Neuronal stem cell (in vitro differentiated cells): Measurements from ENCODE around the gene MYO9B.

ENCODE experiments used
- DNase-seq: peaks from one replicate; pipeline ENCODE4 v3.0.0-alpha.2; 2013; ENCODE audit warnings: low spot score
- H2AFZ ChIP-seq: one replicate; pipeline ENCODE4 v1.6.1; 2013; ENCODE audit warnings: mild to moderate bottlenecking, low read length, inconsistent platforms
- H2AK5ac ChIP-seq: 2 replicates; pipeline ENCODE4 v1.6.1; 2013; ENCODE audit warnings: low read depth, mild to moderate bottlenecking, inconsistent platforms, low read length, moderate library complexity, mixed read lengths
- H2BK120ac ChIP-seq: 2 replicates; pipeline ENCODE4 v1.6.1; 2013; ENCODE audit warnings: low read depth, mild to moderate bottlenecking, inconsistent platforms, low read length, moderate library complexity, mixed read lengths
- H2BK12ac ChIP-seq: one replicate; pipeline ENCODE4 v1.6.1; 2013; ENCODE audit warnings: low read length, inconsistent platforms
- H2BK15ac ChIP-seq: 2 replicates; pipeline ENCODE4 v1.6.1; 2013; ENCODE audit warnings: mild to moderate bottlenecking, low read length, inconsistent platforms, mixed read lengths
- H2BK5ac ChIP-seq: one replicate; pipeline ENCODE4 v1.6.1; 2013; ENCODE audit warnings: inconsistent platforms, mild to moderate bottlenecking, low read length, moderate library complexity
- H3K14ac ChIP-seq: one replicate; pipeline ENCODE4 v1.6.1; 2013; ENCODE audit warnings: low read length, inconsistent platforms
- H3K18ac ChIP-seq: 2 replicates; pipeline ENCODE4 v1.6.1; 2013; ENCODE audit warnings: low read length, inconsistent platforms
- H3K23ac ChIP-seq: 2 replicates; pipeline ENCODE4 v1.6.1; 2013; ENCODE audit warnings: low read depth, mild to moderate bottlenecking, mixed read lengths, low read length, inconsistent platforms; ENCODE audit not compliant: poor library complexity
- H3K27ac ChIP-seq: replicated peaks from 3 replicates; pipeline ENCODE4 v1.5.1; 2013; ENCODE audit warnings: low read length, inconsistent platforms
- H3K27me3 ChIP-seq, 3 experiments: 2 replicates each; pipeline ENCODE4 v1.6.1; 2013; ENCODE audit warnings: low read length in 3 of 3, mild to moderate bottlenecking in 2 of 3, inconsistent platforms in 1 of 3, low read depth in 1 of 3, mixed read lengths in 1 of 3, moderate library complexity in 1 of 3; ENCODE audit not compliant: control insufficient read depth in 3 of 3, insufficient read depth in 3 of 3
- H3K36me3 ChIP-seq, 2 donors: replicated peaks in 1 of 2; 2 replicates each; pipeline ENCODE4 v1.6.1; 2013; ENCODE audit warnings: low read length in 2 of 2; ENCODE audit not compliant: control insufficient read depth in 2 of 2, insufficient read depth in 2 of 2
- H3K4ac ChIP-seq: 2 replicates; pipeline ENCODE4 v1.6.1; 2013; ENCODE audit warnings: inconsistent platforms, mild to moderate bottlenecking, low read length, moderate library complexity
- H3K4me1 ChIP-seq, 2 donors: 1 replicate in 1 of 2; 2 replicates in 1 of 2; pipeline ENCODE4 v1.6.1; 2013; ENCODE audit warnings: low read length in 2 of 2, low read depth in 1 of 2; ENCODE audit not compliant: control insufficient read depth in 2 of 2, insufficient read depth in 1 of 2
- H3K4me2 ChIP-seq: one replicate; pipeline ENCODE4 v1.6.1; 2013; ENCODE audit warnings: mild to moderate bottlenecking, low read length, inconsistent platforms; ENCODE audit not compliant: insufficient read depth, poor library complexity, severe bottlenecking
- H3K4me3 ChIP-seq, 2 donors: 2 replicates each; pipeline ENCODE4 v1.5.1; 2013; ENCODE audit warnings: low read length in 2 of 2, mild to moderate bottlenecking in 2 of 2, inconsistent platforms in 1 of 2, moderate library complexity in 1 of 2
- H3K79me1 ChIP-seq: one replicate; pipeline ENCODE4 v1.6.1; 2013; ENCODE audit warnings: low read depth, mild to moderate bottlenecking, inconsistent platforms, low read length, moderate library complexity
- H3K9ac ChIP-seq: one replicate; pipeline ENCODE4 v1.6.1; 2013; ENCODE audit warnings: mild to moderate bottlenecking, low read depth, low read length, inconsistent platforms; ENCODE audit not compliant: poor library complexity
- H3K9me3 ChIP-seq, 2 donors: replicated peaks in 1 of 2; 2 replicates each; pipeline versions ENCODE3 to v1.6.1; 2013; ENCODE audit warnings: low read length in 2 of 2, mild to moderate bottlenecking in 2 of 2, inconsistent platforms in 1 of 2, low read depth in 1 of 2, mixed read lengths in 1 of 2, moderate library complexity in 1 of 2; ENCODE audit not compliant: control insufficient read depth in 2 of 2, insufficient read depth in 1 of 2
- H4K8ac ChIP-seq: one replicate; pipeline ENCODE4 v1.6.1; 2013; ENCODE audit warnings: low read depth, mild to moderate bottlenecking, inconsistent platforms, low read length, moderate library complexity
- H4K91ac ChIP-seq: one replicate; pipeline ENCODE4 v1.6.1; 2013; ENCODE audit warnings: low read length, low read depth, mild to moderate bottlenecking, inconsistent platforms; ENCODE audit not compliant: poor library complexity
- WGBS, 2 donors: extraction: QIAGEN DNeasy Blood & Tissue Kit; methylation state at CpG; one replicate each; pipeline ENCODE4 v1.1.7; 2013; ENCODE audit warnings: missing lambda C conversion rate in 2 of 2, mixed read lengths in 1 of 2; ENCODE audit not compliant: insufficient read length in 2 of 2, insufficient replicate concordance in 1 of 2; ENCODE audit errors: extremely low coverage in 2 of 2; 5-methylcytosine and 5-hydroxymethylcytosine counted together

Gene MYO9B

DNA sequence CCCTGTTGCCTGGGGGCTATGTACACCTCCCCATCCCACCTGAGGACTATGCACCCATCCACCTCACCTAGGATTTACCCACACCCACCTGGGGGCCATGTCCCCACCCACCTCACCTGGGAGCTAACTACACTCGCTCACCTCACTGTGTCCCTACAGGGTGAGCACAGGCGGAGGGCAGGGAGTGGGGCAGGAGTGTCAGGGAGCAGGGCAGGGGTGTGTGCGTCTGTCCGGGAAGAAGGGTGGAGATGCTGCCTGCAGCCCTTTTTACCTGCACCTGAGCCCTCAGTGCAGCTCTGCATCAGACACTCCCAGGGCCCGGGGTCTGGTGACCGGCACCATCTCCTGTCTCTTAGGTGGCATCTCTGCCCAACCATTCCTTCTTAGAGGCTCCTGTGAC, 38.4 kb upstream of the MYO9B start:
- H3K36me3 ChIP-seq = no peaks in the 10 kb centered on the region
- peaks cover 0 to 4% (median 0%) of the 10 kb centered on the region in 3 experiments for H3K27me3 ChIP-seq
- H2AK5ac ChIP-seq = peak overlapping the region; percentile 16
- H3K14ac ChIP-seq = no peak overlapping the region
- no peak overlapping the region for H2AFZ ChIP-seq
- no peaks in the 10 kb centered on the region for H3K9me3 ChIP-seq
- peak overlapping the region; percentile 3 for H2BK15ac ChIP-seq
- H3K9ac ChIP-seq = no peak overlapping the region
- no peak overlapping the region for H3K27ac ChIP-seq
- WGBS, 2 donors = no CpG with 5 or more reads among the region's 6 CpGs
- peak overlapping the region; percentile 46 for H4K91ac ChIP-seq
- H2BK12ac ChIP-seq = peak overlapping the region; percentile 2
- no peak overlapping the region for H3K4me3 ChIP-seq
- no peaks in the 10 kb centered on the region for H3K79me1 ChIP-seq
- H2BK120ac ChIP-seq = no peak overlapping the region
- H2BK5ac ChIP-seq = no peak overlapping the region
- H3K4ac ChIP-seq = no peak overlapping the region
- DNase-seq = no peak
- H4K8ac ChIP-seq = no peak overlapping the region
- H3K18ac ChIP-seq = peak overlapping the region; percentile 85
- H3K4me2 ChIP-seq = no peak overlapping the region
- H3K23ac ChIP-seq = peak overlapping the region; percentile 22
- peaks cover 5 to 6% of the 10 kb centered on the region in 2 donors for H3K4me1 ChIP-seq

DNA sequence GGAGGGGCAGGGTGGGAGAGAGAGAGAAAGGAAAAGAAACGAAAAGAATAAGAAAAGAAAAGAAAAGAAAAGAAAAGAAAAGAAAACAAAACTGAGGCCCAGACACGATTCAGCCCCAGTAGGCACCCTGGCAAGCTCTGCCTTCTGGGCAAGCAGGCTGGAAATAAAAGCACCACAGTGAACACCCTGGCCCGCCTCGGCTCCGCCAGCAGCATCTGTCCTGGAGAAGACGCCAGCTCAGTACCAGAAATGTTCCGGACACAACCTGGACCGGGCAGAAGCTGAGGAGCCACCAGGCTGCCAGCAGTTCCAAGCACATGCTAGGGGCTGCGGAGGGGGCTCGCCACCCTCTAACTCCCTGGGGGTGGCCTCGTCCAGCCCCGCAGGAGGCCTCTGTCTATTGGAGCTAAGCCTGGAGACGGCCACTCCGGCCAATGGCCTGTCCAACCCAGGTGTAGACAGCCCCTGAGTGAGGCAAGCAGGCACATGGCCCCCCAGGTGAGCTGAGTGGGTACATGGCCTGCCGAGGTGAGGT, 37.5 kb upstream of the MYO9B start:
- Histone ChIP-seq H3K4me1 (peaks cover 6 to 9% of the 10 kb centered on the region in 2 donors), H3K36me3 (no peaks in the 10 kb centered on the region), H3K27me3 (no peaks in the 10 kb centered on the region), H3K9me3 (no peaks in the 10 kb centered on the region), H2BK15ac (peak overlapping the region; percentile 77), H2BK120ac (no peak overlapping the region), H3K23ac (no peak overlapping the region), H3K18ac (peak overlapping the region; percentile 75), H4K91ac (no peak overlapping the region), H3K4me3 (no peak overlapping the region), H3K4ac (no peak overlapping the region), H2AFZ (no peak overlapping the region), H4K8ac (no peak overlapping the region), H2AK5ac (peak overlapping the region; percentile 76), H3K4me2 (no peak overlapping the region), H2BK12ac (peak overlapping the region; percentile 81), H3K9ac (no peak overlapping the region), H3K14ac (no peak overlapping the region), H3K79me1 (no peaks in the 10 kb centered on the region), H3K27ac (no peak overlapping the region), H2BK5ac (no peak overlapping the region)
- no peak for DNase-seq
- WGBS, 2 donors = 100% methylated on average over 1 of the region's 15 CpGs; no CpG with 5 or more reads in 1 of the 2 donors

DNA sequence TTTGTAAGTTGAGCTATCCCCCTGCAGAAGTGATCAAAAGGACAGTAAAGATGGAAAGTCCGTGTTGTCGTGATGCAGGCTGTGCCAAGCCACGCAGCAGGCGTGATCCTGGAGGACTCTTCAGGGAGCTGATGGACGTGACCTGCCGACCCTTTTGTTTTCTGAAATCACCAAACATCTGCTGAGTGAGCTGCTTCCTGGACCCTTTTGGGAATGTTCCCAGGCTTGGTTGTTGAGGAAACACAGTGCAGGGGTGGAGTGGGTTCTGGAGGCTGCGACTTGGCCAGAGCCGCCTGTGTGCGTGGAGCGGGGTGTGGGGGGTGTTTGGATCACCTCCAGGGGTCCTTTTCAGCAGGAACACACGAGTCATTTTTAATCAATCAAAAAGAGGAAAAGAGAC, 33.6 kb upstream of the MYO9B start:
- Histone ChIP-seq H2BK5ac (no peak overlapping the region), H3K23ac (no peak overlapping the region), H3K4me1 (peaks cover 6 to 30% of the 10 kb centered on the region in 2 donors), H3K4ac (no peak overlapping the region), H4K8ac (no peak overlapping the region), H3K9ac (no peak overlapping the region), H2AK5ac (peak overlapping the region; percentile 66), H3K4me3 (no peak overlapping the region), H3K79me1 (no peaks in the 10 kb centered on the region), H2BK15ac (no peak overlapping the region), H2BK12ac (no peak overlapping the region), H3K36me3 (no peaks in the 10 kb centered on the region), H2BK120ac (no peak overlapping the region), H2AFZ (peak overlapping the region; percentile 74), H3K14ac (no peak overlapping the region), H3K18ac (no peak overlapping the region), H3K27me3 (no peaks in the 10 kb centered on the region), H3K9me3 (no peaks in the 10 kb centered on the region), H3K4me2 (no peak overlapping the region), H4K91ac (no peak overlapping the region), H3K27ac (peak overlapping the region; percentile 66)
- no CpG with 5 or more reads among the region's 11 CpGs for WGBS, 2 donors
- no peak for DNase-seq

DNA sequence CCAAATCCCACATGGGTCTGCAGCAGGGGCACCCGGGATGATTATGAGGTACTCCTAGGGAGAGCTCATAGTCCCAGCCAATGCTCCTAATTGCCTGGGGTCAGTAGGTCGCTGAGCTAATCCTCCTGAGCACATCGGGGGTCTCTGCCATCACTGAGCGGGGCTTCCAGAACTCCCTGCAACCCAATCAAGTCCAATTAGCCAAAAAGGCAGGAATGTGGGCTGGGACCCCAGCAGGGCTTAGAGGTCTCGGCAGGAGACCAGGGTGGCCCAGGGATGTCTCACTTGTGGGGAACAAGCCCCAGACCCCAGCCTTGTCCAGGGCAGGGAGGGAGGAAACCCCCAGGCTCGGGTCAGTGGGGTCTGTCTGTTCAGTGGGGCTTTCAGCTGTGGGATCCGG, 31.8 kb upstream of the MYO9B start:
- Histone ChIP-seq H2BK120ac (no peak overlapping the region), H2AK5ac (no peak overlapping the region), H3K79me1 (no peaks in the 10 kb centered on the region), H3K4me2 (peak overlapping the region; percentile 13), H3K9ac (no peak overlapping the region), H4K91ac (no peak overlapping the region), H2AFZ (no peak overlapping the region), H3K36me3 (peaks cover 3 to 16% of the 10 kb centered on the region in 2 donors), H3K18ac (peak overlapping the region; percentile 54), H3K4me1 (peaks cover 6 to 30% of the 10 kb centered on the region in 2 donors), H3K4me3 (no peak overlapping the region), H2BK12ac (no peak overlapping the region), H3K9me3 (no peaks in the 10 kb centered on the region), H3K27ac (peak overlapping the region; percentile 62), H4K8ac (no peak overlapping the region), H2BK15ac (no peak overlapping the region), H3K4ac (no peak overlapping the region), H3K14ac (no peak overlapping the region), H3K27me3 (no peaks in the 10 kb centered on the region), H3K23ac (no peak overlapping the region), H2BK5ac (peak overlapping the region; percentile 84)
- peak; percentile 62 for DNase-seq
- no CpG with 5 or more reads among the region's 7 CpGs for WGBS, 2 donors
